SKM-1 treated with dmso at 0.1 percent for 144 hours (cell line): ENCODE results near the gene TRRAP.
"Not testable (repeated sequence)": the region's sequence is repeated elsewhere in the genome, so short reads cannot be mapped to it uniquely, and the experiment has no call there.

Experiments used
- DNase-seq: peaks from one replicate; lab custom pipeline; 2025; ENCODE audit not compliant: unreplicated experiment; lab: John Stamatoyannopoulos, UW

TRRAP gene

GRCh38 chr7:98866351-98866750 is 12.0 kb upstream of the TRRAP start:
- DNase-seq = no peak

- no peak for DNase-seq
These were observed 11.6 kb upstream of the TRRAP start for GRCh38 chr7:98866765-98867164.

- no peak for DNase-seq
These were observed 9.9 kb upstream of the TRRAP start for GRCh38 chr7:98868450-98868849.

- no peak for DNase-seq
These were observed 9.2 kb upstream of the TRRAP start for GRCh38 chr7:98869027-98869596.

GRCh38 chr7:98869597-98870120 is 8.7 kb upstream of the TRRAP start, which contains the start of gene TMEM130:
TMEM130 (minus strand) TSS chr7:98870014; CDS start chr7:98869861, 153 bp downstream.
- no peak for DNase-seq

GRCh38 chr7:98870121-98870651 is 8.1 kb upstream of the TRRAP start:
- DNase-seq = peak; percentile 43

- DNase-seq = no peak
These were observed 7.4 kb upstream of the TRRAP start for GRCh38 chr7:98870807-98871491.

GRCh38 chr7:98872328-98872924 is 5.9 kb upstream of the TRRAP start:
- DNase-seq = peak; percentile 23

GRCh38 chr7:98873610-98874009 is 4.7 kb upstream of the TRRAP start:
- not testable (repeated sequence) for DNase-seq

- no peak for DNase-seq
These were observed 3.4 kb upstream of the TRRAP start for GRCh38 chr7:98874942-98875341.

GRCh38 chr7:98875501-98875900 is 2.8 kb upstream of the TRRAP start:
- DNase-seq = no peak

GRCh38 chr7:98877146-98877545 is 1.2 kb upstream of the TRRAP start:
- DNase-seq = no peak

GRCh38 chr7:98877692-98878364 is 504 bp upstream of the TRRAP start:
- no peak for DNase-seq

GRCh38 chr7:98879198-98879978 is 1.1 kb downstream of the TRRAP start:
- no peak for DNase-seq

GRCh38 chr7:98879979-98880315 is 1.6 kb downstream of the TRRAP start:
- no peak for DNase-seq

- DNase-seq = no peak
These were observed 2.2 kb downstream of the TRRAP start for GRCh38 chr7:98880485-98880884.

- DNase-seq = no peak
These were observed 3.4 kb downstream of the TRRAP start for GRCh38 chr7:98881561-98882315.

- DNase-seq = no peak
These were observed 6.1 kb downstream of the TRRAP start for GRCh38 chr7:98884416-98884815.

GRCh38 chr7:98887038-98887437 is 8.7 kb downstream of the TRRAP start:
- no peak for DNase-seq

GRCh38 chr7:98892609-98893008 is 14.3 kb downstream of the TRRAP start:
- no peak for DNase-seq
